HCT116 (cell line): ENCODE data around the gene COG5. TPM values are rescaled to one million over a fixed set of nuclear protein-coding genes. Genes with fewer than 3 reads are reported as not detected.

Source experiments
- ATAC-seq: fragments of 200-7000 bp; cut with Tn5 transposase; 2 replicates; pipeline ENCODE4 v1.9.1; 2020; ENCODE audit warnings: mild to moderate bottlenecking, moderate library complexity
- BruUV-seq: library from RNA; stranded (reverse); fragments of 400-500 nt; replicated peaks from 2 replicates; lab custom pipeline; 2021; lab: Mats Ljungman, UMichigan
- CTCF ChIA-PET: fragments of 300-600 bp; sonication (Branson Sonifier 250); formaldehyde crosslinking; loops from one replicate; lab custom pipeline; 2021; ENCODE audit warnings: antibody characterized with exemption; lab: Charles Lee
- POLR2A ChIA-PET: fragments of 300-600, 350-600 bp; sonication (Branson Sonifier 250); formaldehyde crosslinking; loops from one replicate; lab custom pipeline; 2021; ENCODE audit warnings: antibody characterized with exemption; lab: Charles Lee
- RAD21 ChIA-PET, 2 experiments: fragments of 300-600 bp; sonication (Branson Sonifier 250); formaldehyde crosslinking; loops; one replicate each; lab custom pipeline; 2023; ENCODE audit warnings: low total read pairs in 2 of 2; ENCODE audit not compliant: uncharacterized antibody in 2 of 2, unreplicated experiment in 2 of 2, low non-redundant PET in 1 of 2; lab: Charles Lee
- DNase-seq: peaks from one replicate; pipeline ENCODE4 v3.0.0-alpha.2; 2010; ENCODE audit warnings: low read depth, low spot score
- H2AFZ ChIP-seq: fragments of 200-600 bp; shearing (Covaris generic), sonication (generic); 2 replicates; pipeline ENCODE4 v1.6.1; 2017; ENCODE audit warnings: low read depth, mixed run types, mixed read lengths, antibody characterized with exemption, low read length; ENCODE audit not compliant: poor library complexity, severe bottlenecking
- H3K27ac ChIP-seq: 2 replicates; pipeline ENCODE4 v1.5.1; 2012; ENCODE audit warnings: low read depth, low read length
- H3K27me3 ChIP-seq: fragments of 200-600 bp; sonication (generic); 2 replicates; pipeline ENCODE4 v1.6.1; 2016; ENCODE audit warnings: mixed run types, low read length, mixed read lengths; ENCODE audit not compliant: insufficient read depth
- H3K36me3 ChIP-seq, 2 experiments: fragments of 200-500 bp in 1 of 2; fragments of 200-600 bp in 1 of 2; sonication (Bioruptor generic) in 1 of 2; sonication (generic) in 1 of 2; 2 replicates each; pipeline versions ENCODE4 v1.5.1 to v1.6.1; 2014 to 2016; ENCODE audit warnings: low read length in 2 of 2, inconsistent platforms in 1 of 2, mixed read lengths in 1 of 2, mixed run types in 1 of 2; ENCODE audit not compliant: insufficient read depth in 2 of 2, control insufficient read depth in 1 of 2
- H3K4me1 ChIP-seq, 2 experiments: fragments of 200-600 bp in 1 of 2; sonication (generic) in 1 of 2; 2 replicates each; pipeline versions ENCODE4 v1.5.1 to v1.6.1; 2012 to 2017; ENCODE audit warnings: low read length in 2 of 2, inconsistent platforms in 1 of 2, mild to moderate bottlenecking in 1 of 2, mixed read lengths in 1 of 2, mixed run types in 1 of 2, moderate library complexity in 1 of 2; ENCODE audit not compliant: insufficient read depth in 2 of 2, control insufficient read depth in 1 of 2
- H3K4me2 ChIP-seq: fragments of 200-600 bp; sonication (generic); 2 replicates; pipeline ENCODE4 v1.6.1; 2017; ENCODE audit warnings: mixed run types, low read length, mixed read lengths
- H3K4me3 ChIP-seq, 2 experiments: fragments of 200-600 bp in 1 of 2; sonication (generic) in 1 of 2; replicated peaks in 1 of 2; 2 replicates each; pipeline ENCODE4 v1.5.1; 2011 to 2016; ENCODE audit warnings: low read length in 2 of 2, control low read depth in 1 of 2, low read depth in 1 of 2, mild to moderate bottlenecking in 1 of 2, mixed read lengths in 1 of 2, mixed run types in 1 of 2
- H3K79me2 ChIP-seq: fragments of 200-600 bp; sonication (generic); 2 replicates; pipeline ENCODE4 v1.6.1; 2017; ENCODE audit warnings: mild to moderate bottlenecking, mixed run types, low read length, moderate library complexity, mixed read lengths; ENCODE audit not compliant: insufficient read depth
- H3K9ac ChIP-seq: fragments of 200-600 bp; sonication (generic); 2 replicates; pipeline ENCODE4 v1.6.1; 2016; ENCODE audit warnings: low read length, mixed read lengths
- H3K9me2 ChIP-seq: fragments of 200-600 bp; sonication (generic), shearing (Covaris generic); 2 replicates; pipeline ENCODE4 v1.6.1; 2017; ENCODE audit warnings: mixed run types, mild to moderate bottlenecking, moderate library complexity; ENCODE audit not compliant: insufficient read depth
- H3K9me3 ChIP-seq, 2 experiments: fragments of 200-500 bp in 1 of 2; fragments of 200-600 bp in 1 of 2; sonication (Bioruptor generic) in 1 of 2; sonication (generic) in 1 of 2; 2 replicates each; pipeline ENCODE4 v1.6.1; 2014 to 2017; ENCODE audit warnings: low read length in 2 of 2, mixed read lengths in 2 of 2, inconsistent platforms in 1 of 2, low read depth in 1 of 2, mild to moderate bottlenecking in 1 of 2, mixed run types in 1 of 2, moderate library complexity in 1 of 2; ENCODE audit not compliant: control insufficient read depth in 1 of 2, insufficient read depth in 1 of 2
- H4K20me1 ChIP-seq: fragments of 200-600 bp; sonication (generic), shearing (Covaris generic); 2 replicates; pipeline ENCODE4 v1.6.1; 2017; ENCODE audit warnings: mixed run types, mild to moderate bottlenecking, moderate library complexity; ENCODE audit not compliant: insufficient read depth
- ATF3 ChIP-seq: IDR thresholded peaks from 2 replicates; pipeline ENCODE4 v1.6.1; 2012
- CBX3 ChIP-seq: IDR thresholded peaks from 2 replicates; pipeline ENCODE4 v1.6.1; 2012; ENCODE audit warnings: low read depth
- ELF1 ChIP-seq: IDR thresholded peaks from 2 replicates; pipeline ENCODE4 v1.6.1; 2012; ENCODE audit warnings: low read depth, borderline replicate concordance
- EZH2phosphoT487 ChIP-seq: fragments of 200-600 bp; IDR thresholded peaks from 2 replicates; pipeline ENCODE4 v1.6.1; 2018; ENCODE audit warnings: antibody characterized with exemption, borderline replicate concordance
- FOSL1 ChIP-seq: IDR thresholded peaks from 2 replicates; pipeline ENCODE4 v1.6.1; 2012; ENCODE audit warnings: low read depth
- MAX ChIP-seq: IDR thresholded peaks from 2 replicates; pipeline ENCODE4 v1.6.1; 2012
- POLR2A ChIP-seq: IDR thresholded peaks from 2 replicates; pipeline ENCODE4 v1.7.0; 2011; ENCODE audit warnings: borderline replicate concordance; ENCODE audit not compliant: insufficient read depth, insufficient read length; ENCODE audit errors: extremely low read depth
- RAD21 ChIP-seq: IDR thresholded peaks from 2 replicates; pipeline ENCODE4 v1.6.1; 2012; ENCODE audit warnings: low read depth, mild to moderate bottlenecking
- REST ChIP-seq: IDR thresholded peaks from 2 replicates; pipeline ENCODE4 v1.6.1; 2012; ENCODE audit warnings: low read depth
- SP1 ChIP-seq: IDR thresholded peaks from 2 replicates; pipeline ENCODE4 v1.6.1; 2012; ENCODE audit warnings: low read depth
- TCF7L2 ChIP-seq: IDR thresholded peaks from 2 replicates; pipeline ENCODE4 v1.7.0; 2011; ENCODE audit warnings: borderline replicate concordance, inconsistent platforms; ENCODE audit not compliant: insufficient read depth, insufficient read length; ENCODE audit errors: extremely low read depth
- ZBTB33 ChIP-seq: IDR thresholded peaks from 2 replicates; pipeline ENCODE4 v1.6.1; 2011; ENCODE audit warnings: mild to moderate bottlenecking, low read length, moderate library complexity; ENCODE audit not compliant: insufficient replicate concordance; ENCODE audit errors: extremely low read depth
- ZFX ChIP-seq: fragments of 450-650 bp; IDR thresholded peaks from 2 replicates; pipeline ENCODE4 v1.6.1; 2017
- ZNF274 ChIP-seq: fragments of 200-500 bp; sonication (Bioruptor generic); IDR thresholded peaks from 2 replicates; pipeline ENCODE4 v1.6.1; 2014; ENCODE audit warnings: mild to moderate bottlenecking, low read depth, low read length, inconsistent platforms
- intact Hi-C: fragments of 100-400 bp; cut with micrococcal nuclease; formaldehyde crosslinking; loops from 2 replicates; pipeline ENCODE4 v1.10.0; 2022
- total RNA-seq: library from RNA; stranded (reverse); gene quantifications from one replicate; pipeline ENCODE4 v1.2.1, GENCODE V29; 2021; ENCODE audit not compliant: unreplicated experiment

Gene COG5
- total RNA-seq, 1 experiment from 2014 or later = 30.7 TPM

- CTCF ChIA-PET = no interaction called here
- Histone ChIP-seq H3K9ac (no peak overlapping the region), H2AFZ (no peak overlapping the region), H3K79me2 (no peaks in the 10 kb centered on the region), H3K27ac (no peak overlapping the region), H4K20me1 (no peaks in the 10 kb centered on the region; the same call in 1 of the 2 replicates), H3K27me3 (no peaks in the 10 kb centered on the region), H3K9me2 (no peaks in the 10 kb centered on the region), H3K4me3 (no peak overlapping the region), H3K4me2 (no peak overlapping the region), H3K4me1 (no peaks in the 10 kb centered on the region), H3K36me3 (peaks cover 0 to 10% of the 10 kb centered on the region in 2 experiments; a peak in 1 of 4 replicates), H3K9me3 (peaks cover 10 to 13% of the 10 kb centered on the region in 2 experiments; a peak in 3 of 4 replicates)
- TF ChIP-seq REST (no peak), POLR2A (no peak), SP1 (no peak), ZNF274 (no peak), EZH2phosphoT487 (no peak), ELF1 (no peak), ZFX (no peak), MAX (no peak), FOSL1 (no peak), ZBTB33 (no peak), RAD21 (no peak), ATF3 (no peak), TCF7L2 (no peak), CBX3 (no peak)
- intact Hi-C loops = no loop called here
- BruUV-seq = no TSS peak
- DNase-seq (no peak), ATAC-seq (no peak)
- RAD21 ChIA-PET = no interaction called here
- POLR2A ChIA-PET = no interaction called here
These were observed 204.0 kb downstream of the COG5 start for GRCh38 chr7:107359520-107360316.
